DND-41 (cell line): Measurements from ENCODE around the gene RHBDF1.

ENCODE experiments used
- ATAC-seq: fragments of 200-7000 bp; cut with Tn5 transposase; 3 replicates; pipeline ENCODE4 v1.9.1; 2021; ENCODE audit warnings: low read depth; ENCODE audit not compliant: insufficient read depth
- DNase-seq: peaks from one replicate; pipeline ENCODE4 v3.0.0-alpha.2; 2020
- H2AFZ ChIP-seq: 2 replicates; pipeline ENCODE4 v1.6.0; 2012; ENCODE audit warnings: low read depth, low read length
- H3K27ac ChIP-seq: 2 replicates; pipeline ENCODE4 v1.5.1; 2012; ENCODE audit warnings: low read length, inconsistent platforms
- H3K27me3 ChIP-seq: fragments of 200-600 bp; sonication (generic); 2 replicates; pipeline ENCODE4 v1.6.0; 2012; ENCODE audit warnings: low read length, mild to moderate bottlenecking, inconsistent platforms; ENCODE audit not compliant: insufficient read depth, poor library complexity
- H3K36me3 ChIP-seq: 2 replicates; pipeline ENCODE4 v1.5.1; 2012; ENCODE audit warnings: low read length, inconsistent platforms; ENCODE audit not compliant: insufficient read depth
- H3K4me1 ChIP-seq: 2 replicates; pipeline ENCODE4 v1.5.1; 2012; ENCODE audit warnings: mild to moderate bottlenecking, low read length; ENCODE audit not compliant: insufficient read depth
- H3K4me2 ChIP-seq: 2 replicates; pipeline ENCODE4 v1.6.0; 2012; ENCODE audit warnings: mild to moderate bottlenecking, moderate library complexity, low read length, inconsistent platforms; ENCODE audit not compliant: insufficient read depth
- H3K4me3 ChIP-seq, 2 experiments: fragments of 200-600 bp in 1 of 2; shearing (Covaris generic) in 1 of 2; 2 replicates each; pipeline ENCODE4 v1.5.1; 2012 to 2016; ENCODE audit warnings: inconsistent platforms in 2 of 2, low read length in 2 of 2, mild to moderate bottlenecking in 2 of 2, low read depth in 1 of 2, moderate library complexity in 1 of 2
- H3K79me2 ChIP-seq: 2 replicates; pipeline ENCODE4 v1.6.0; 2012; ENCODE audit warnings: low read length, inconsistent platforms; ENCODE audit not compliant: insufficient read depth
- H3K9ac ChIP-seq: 2 replicates; pipeline ENCODE4 v1.6.0; 2012; ENCODE audit warnings: low read depth, mild to moderate bottlenecking, inconsistent platforms, low read length, moderate library complexity
- H3K9me3 ChIP-seq: 2 replicates; pipeline ENCODE4 v1.5.1; 2012; ENCODE audit warnings: low read length, moderate library complexity, mild to moderate bottlenecking, inconsistent platforms; ENCODE audit not compliant: insufficient read depth, severe bottlenecking
- H4K20me1 ChIP-seq: 2 replicates; pipeline ENCODE4 v1.6.0; 2012; ENCODE audit warnings: low read length; ENCODE audit not compliant: insufficient read depth
- CTCF ChIP-seq: IDR thresholded peaks from 2 replicates; pipeline ENCODE4 v1.5.1; 2012; ENCODE audit warnings: borderline replicate concordance, low read length, moderate library complexity, mild to moderate bottlenecking; ENCODE audit not compliant: poor library complexity, severe bottlenecking; ENCODE audit errors: extremely low read depth
- EZH2 ChIP-seq: IDR thresholded peaks from 3 replicates; pipeline ENCODE4 v1.6.1; 2012; ENCODE audit warnings: borderline replicate concordance, low read depth, mild to moderate bottlenecking, moderate library complexity, low read length, inconsistent platforms; ENCODE audit not compliant: severe bottlenecking

The RHBDF1 gene

GRCh38 chr16:64914-65255, 7.5 kb downstream of the RHBDF1 start:
- Histone ChIP-seq H4K20me1 (peaks cover 6% of the 10 kb centered on the region), H3K4me1 (no peaks in the 10 kb centered on the region), H3K36me3 (no peaks in the 10 kb centered on the region), H2AFZ (no peak overlapping the region), H3K27me3 (no peaks in the 10 kb centered on the region), H3K27ac (no peak overlapping the region), H3K9ac (no peak overlapping the region), H3K79me2 (no peaks in the 10 kb centered on the region), H3K9me3 (no peaks in the 10 kb centered on the region), H3K4me2 (no peak overlapping the region), H3K4me3 (no peak overlapping the region)
- DNase-seq (no peak), ATAC-seq (no peak)
- TF ChIP-seq EZH2 (no peak), CTCF (no peak)

GRCh38 chr16:63998-64913, 8.2 kb downstream of the RHBDF1 start:
- ATAC-seq (no peak), DNase-seq (no peak)
- no peaks in the 10 kb centered on the region for H3K4me1 ChIP-seq
- no peaks in the 10 kb centered on the region for H3K79me2 ChIP-seq
- H2AFZ ChIP-seq: no peak overlapping the region
- no peak overlapping the region for H3K27ac ChIP-seq
- H3K36me3 ChIP-seq: no peaks in the 10 kb centered on the region
- no peak overlapping the region for H3K9ac ChIP-seq
- H4K20me1 ChIP-seq: peaks cover 6% of the 10 kb centered on the region
- TF ChIP-seq CTCF: no peak
- TF ChIP-seq EZH2: no peak
- no peak overlapping the region for H3K4me2 ChIP-seq
- H3K4me3 ChIP-seq: no peak overlapping the region
- H3K27me3 ChIP-seq: no peaks in the 10 kb centered on the region
- no peaks in the 10 kb centered on the region for H3K9me3 ChIP-seq

GRCh38 chr16:63466-63865, 9.0 kb downstream of the RHBDF1 start:
- Histone ChIP-seq H3K4me1 (no peaks in the 10 kb centered on the region), H2AFZ (no peak overlapping the region), H3K9me3 (no peaks in the 10 kb centered on the region), H3K4me2 (no peak overlapping the region), H3K36me3 (no peaks in the 10 kb centered on the region), H3K9ac (no peak overlapping the region), H4K20me1 (peaks cover 6% of the 10 kb centered on the region; the same call in 1 of the 2 replicates), H3K27me3 (no peaks in the 10 kb centered on the region), H3K4me3 (no peak overlapping the region), H3K27ac (no peak overlapping the region), H3K79me2 (no peaks in the 10 kb centered on the region)
- DNase-seq (no peak), ATAC-seq (no peak)
- TF ChIP-seq EZH2 (no peak), CTCF (no peak)
